Kidney (tissue), 14 donors: ENCODE results near the gene STYK1. TPM values are rescaled to one million over a fixed set of nuclear protein-coding genes. Genes with fewer than 3 reads are reported as not detected.

Experiments used
- DNase-seq, 5 donors: peaks; one replicate each; pipeline ENCODE4 v3.0.0-alpha.2; 2013 to 2020
- FAIRE-seq: peaks from 2 replicates; lab custom pipeline; 2012; peaks lifted over from hg19 to GRCh38; lab: Jason Lieb, UNC
- H3K27ac ChIP-seq, 2 donors: one replicate each; pipeline ENCODE4 v1.7.0; 2013; ENCODE audit warnings: low read depth in 2 of 2, low read length in 2 of 2, inconsistent platforms in 1 of 2
- H3K27me3 ChIP-seq: one replicate; pipeline ENCODE4 v1.7.1; 2013; ENCODE audit warnings: low read length, inconsistent platforms; ENCODE audit not compliant: control insufficient read depth, insufficient read depth
- H3K36me3 ChIP-seq, 3 donors: one replicate each; pipeline versions ENCODE4 v1.7.0 to v1.7.1; 2013; ENCODE audit warnings: low read length in 3 of 3, control low read depth in 1 of 3, inconsistent platforms in 1 of 3; ENCODE audit not compliant: insufficient read depth in 3 of 3, control insufficient read depth in 2 of 3
- H3K4me1 ChIP-seq, 3 donors: one replicate each; pipeline versions ENCODE4 v1.7.0 to v1.7.1; 2013; ENCODE audit warnings: low read length in 3 of 3, inconsistent platforms in 1 of 3, low read depth in 1 of 3; ENCODE audit not compliant: control insufficient read depth in 2 of 3, insufficient read depth in 2 of 3
- H3K4me3 ChIP-seq, 3 donors: one replicate each; pipeline versions ENCODE4 v1.7.0 to v1.8.1; 2013; ENCODE audit warnings: low read length in 3 of 3, control low read depth in 1 of 3, inconsistent platforms in 1 of 3
- H3K9ac ChIP-seq, 3 donors: one replicate each; pipeline versions ENCODE4 v1.7.0 to v1.7.1; 2013; ENCODE audit warnings: low read length in 3 of 3, control low read depth in 1 of 3, inconsistent platforms in 1 of 3
- H3K9me3 ChIP-seq, 3 donors: one replicate each; pipeline versions ENCODE4 v1.7.0 to v1.7.1; 2013; ENCODE audit warnings: low read length in 3 of 3, control low read depth in 1 of 3, inconsistent platforms in 1 of 3; ENCODE audit not compliant: control insufficient read depth in 2 of 3, insufficient read depth in 1 of 3
- CTCF ChIP-seq: IDR thresholded peaks from 3 replicates; pipeline ENCODE4 v1.5.1; 2012; ENCODE audit warnings: mild to moderate bottlenecking, moderate library complexity, borderline replicate concordance; ENCODE audit not compliant: insufficient read depth; ENCODE audit errors: extremely low read depth
- intact Hi-C: fragments of 100-400 bp; cut with DNase I; formaldehyde crosslinking; loops from one replicate; pipeline ENCODE4 v1.11.1; 2022
- polyA plus RNA-seq: library from polyadenylated mRNA; stranded (reverse); fragments of 350-450 nt; fragmentation: Illumina TruSeq; extraction: RNeasy Lipid Tissue Mini Kit (QIAGEN cat#74804); gene quantifications from one replicate; pipeline ENCODE4 v1.2.3, GENCODE V29; 2014; ENCODE audit warnings: low read depth, low replicate concordance; ENCODE audit not compliant: insufficient read depth
- total RNA-seq: library from RNA; stranded (reverse); fragmentation: NEBNext Ultra II Directional; extraction: Animal tissue kit (Norgen Biotek cat#: 25700); gene quantifications from one replicate; pipeline ENCODE4 v1.2.1, GENCODE V29; 2021
- donor health status: control.
- donor health status: control.
- donor health status: control.
- donor health status: control.
- donor health status: control.
- donor health status: DM: yes; HTN: yes; CAD: no.
- donor health status: Normal renal cell carcinoma (clear cell type).

Gene STYK1
- total and polyA plus RNA-seq, 2 donors from 2014 or later = 0.58 to 1.6 TPM

- Histone ChIP-seq H3K27me3 (no peaks in the 10 kb centered on the region), H3K27ac (no peak overlapping the region), H3K4me3 (no peak overlapping the region), H3K4me1 (no peaks in the 10 kb centered on the region), H3K36me3 (no peaks in the 10 kb centered on the region), H3K9me3 (no peaks in the 10 kb centered on the region), H3K9ac (no peak overlapping the region)
- DNase-seq (no peak), FAIRE-seq (no peak)
- TF ChIP-seq CTCF = no peak
- intact Hi-C loops = no loop called here
Observed at GRCh38 chr12:10620078-10620779, 53.6 kb downstream of the STYK1 start.

- DNase-seq = no peak
- no peaks in the 10 kb centered on the region for H3K27me3 ChIP-seq
- H3K27ac ChIP-seq = no peak overlapping the region
- H3K36me3 ChIP-seq = no peaks in the 10 kb centered on the region
- no peaks in the 10 kb centered on the region for H3K4me1 ChIP-seq
- H3K9me3 ChIP-seq = no peaks in the 10 kb centered on the region
- TF ChIP-seq CTCF = no peak
- intact Hi-C loops = no loop called here
- H3K9ac ChIP-seq = no peak overlapping the region
- no peak overlapping the region for H3K4me3 ChIP-seq
- no peak for FAIRE-seq
Observed at GRCh38 chr12:10618338-10618987, 55.4 kb downstream of the STYK1 start.

- Histone ChIP-seq H3K4me1 (no peaks in the 10 kb centered on the region), H3K36me3 (no peaks in the 10 kb centered on the region), H3K27ac (no peak overlapping the region), H3K9me3 (no peaks in the 10 kb centered on the region), H3K4me3 (no peak overlapping the region), H3K27me3 (no peaks in the 10 kb centered on the region), H3K9ac (no peak overlapping the region)
- TF ChIP-seq CTCF = no peak
- DNase-seq (no peak), FAIRE-seq (no peak)
- intact Hi-C loops = no loop called here
Observed at GRCh38 chr12:10617863-10618262, 56.0 kb downstream of the STYK1 start.
